GM18867 (cell line): Measurements from ENCODE around the gene YKT6.
"Not testable (repeated sequence)": the region's sequence is repeated elsewhere in the genome, so short reads cannot be mapped to it uniquely, and the experiment has no call there.

Experiments used
- ATAC-seq: cut with Tn5 transposase; IDR thresholded peaks from one replicate; pipeline ENCODE4 v1.9.1; 2021; ENCODE audit warnings: mild to moderate bottlenecking, moderate library complexity; ENCODE audit not compliant: unreplicated experiment

YKT6 gene

GRCh38 chr7:44172352-44172751, 28.4 kb upstream of the YKT6 start:
- no peak for ATAC-seq

- no peak for ATAC-seq
These were observed 27.9 kb upstream of the YKT6 start for GRCh38 chr7:44172803-44173424.

- ATAC-seq, result no peak
These were observed 26.7 kb upstream of the YKT6 start for GRCh38 chr7:44173911-44174693.

GRCh38 chr7:44174694-44174948, 26.2 kb upstream of the YKT6 start:
- ATAC-seq, result not testable (repeated sequence)

- no peak for ATAC-seq
These were observed 25.0 kb upstream of the YKT6 start for GRCh38 chr7:44175730-44176129.

- ATAC-seq, result no peak
These were observed 24.3 kb upstream of the YKT6 start for GRCh38 chr7:44176486-44176885.

- no peak for ATAC-seq
These were observed 23.1 kb upstream of the YKT6 start for GRCh38 chr7:44177570-44178131.

GRCh38 chr7:44180631-44181030, 20.1 kb upstream of the YKT6 start:
- no peak for ATAC-seq

GRCh38 chr7:44182827-44183226, 18.0 kb upstream of the YKT6 start:
- no peak for ATAC-seq

GRCh38 chr7:44183386-44183785, 17.4 kb upstream of the YKT6 start:
- ATAC-seq, result no peak

GRCh38 chr7:44184206-44184872, 16.4 kb upstream of the YKT6 start:
- ATAC-seq, result no peak

- ATAC-seq, result no peak
These were observed 15.8 kb upstream of the YKT6 start for GRCh38 chr7:44184873-44185446.

- ATAC-seq, result no peak
These were observed 15.0 kb upstream of the YKT6 start for GRCh38 chr7:44185729-44186128.

GRCh38 chr7:44186736-44187135, 14.0 kb upstream of the YKT6 start:
- no peak for ATAC-seq

- ATAC-seq, result no peak
These were observed 13.0 kb upstream of the YKT6 start for GRCh38 chr7:44187636-44188416.

- ATAC-seq, result no peak
These were observed 12.1 kb upstream of the YKT6 start for GRCh38 chr7:44188480-44189225.

GRCh38 chr7:44189286-44189992, 11.3 kb upstream of the YKT6 start, which contains the start of gene GCK:
TSS of gene GCK (minus strand) at chr7:44189439. CDS start at chr7:44188953, 486 bp downstream.
- no peak for ATAC-seq

GRCh38 chr7:44189993-44190872, 10.5 kb upstream of the YKT6 start:
- no peak for ATAC-seq
